B cell (primary cell): Measurements from ENCODE around the gene KLHL3. TPM values are rescaled to one million over a fixed set of nuclear protein-coding genes. Genes with fewer than 3 reads are reported as not detected.
A peak's percentile ranks its signal among the peaks of the same experiment; 100 is the strongest.

Source experiments
- ATAC-seq: fragments of 200-7000 bp; cut with Tn5 transposase; one replicate; pipeline ENCODE4 v1.10.0; 2021; ENCODE audit warnings: low read depth, mild to moderate bottlenecking, moderate number of reproducible peaks, moderate library complexity
- CTCF ChIA-PET: fragments of 350-600 bp; sonication (Branson Sonifier 250); formaldehyde crosslinking; loops from one replicate; lab custom pipeline; 2021; ENCODE audit warnings: antibody characterized with exemption, inconsistent platforms; lab: Charles Lee
- POLR2A ChIA-PET: fragments of 350-600 bp; sonication (Branson Sonifier 250); formaldehyde crosslinking; loops from one replicate; lab custom pipeline; 2021; ENCODE audit warnings: antibody characterized with exemption; lab: Charles Lee
- DNase-seq: peaks from one replicate; pipeline ENCODE4 v3.0.0; 2013
- H2AFZ ChIP-seq: 2 replicates; pipeline ENCODE4 v1.6.1; 2012; ENCODE audit warnings: mild to moderate bottlenecking, low read depth, low read length; ENCODE audit not compliant: insufficient read depth, poor library complexity, severe bottlenecking
- H3K27ac ChIP-seq, 2 donors: 1 replicate in 1 of 2; 2 replicates in 1 of 2; pipeline ENCODE4 v1.5.1; 2012 to 2013; ENCODE audit warnings: low read length in 2 of 2, mild to moderate bottlenecking in 2 of 2, moderate library complexity in 1 of 2
- H3K27me3 ChIP-seq, 4 experiments: fragments of 200-600 bp in 1 of 4; sonication (generic) in 1 of 4; replicated peaks in 1 of 4; 1 replicate in 2 of 4; 2 replicates in 2 of 4; pipeline versions ENCODE4 v1.6.1 to v1.7.0; 2013 to 2016; ENCODE audit warnings: low read length in 3 of 4, mild to moderate bottlenecking in 2 of 4, mixed read lengths in 1 of 4, moderate library complexity in 1 of 4; ENCODE audit not compliant: insufficient read depth in 4 of 4, control insufficient read depth in 3 of 4; ENCODE audit errors: control extremely low read depth in 1 of 4
- H3K36me3 ChIP-seq, 2 experiments: replicated peaks in 1 of 2; 1 replicate in 1 of 2; 2 replicates in 1 of 2; pipeline versions ENCODE4 v1.6.1 to v1.7.1; 2013; ENCODE audit warnings: low read length in 1 of 2; ENCODE audit not compliant: insufficient read depth in 2 of 2, control insufficient read depth in 1 of 2; ENCODE audit errors: control extremely low read depth in 1 of 2, extremely low read depth in 1 of 2
- H3K4me1 ChIP-seq, 2 donors: fragments of 200-600 bp in 1 of 2; sonication (generic) in 1 of 2; 1 replicate in 1 of 2; 2 replicates in 1 of 2; pipeline versions ENCODE4 v1.5.1 to v1.6.1; 2013 to 2017; ENCODE audit warnings: low read length in 2 of 2; ENCODE audit not compliant: control insufficient read depth in 2 of 2, insufficient read depth in 2 of 2
- H3K4me2 ChIP-seq: replicated peaks from 2 replicates; pipeline ENCODE3; 2012; ENCODE audit warnings: mild to moderate bottlenecking, low read depth, low read length; ENCODE audit not compliant: poor library complexity, severe bottlenecking
- H3K4me3 ChIP-seq, 5 experiments: fragments of 200-600 bp in 1 of 5; sonication (generic) in 1 of 5; 1 replicate in 3 of 5; 2 replicates in 2 of 5; pipeline versions ENCODE4 v1.5.1 to v1.7.0; 2011 to 2016; ENCODE audit warnings: low read length in 4 of 5, mild to moderate bottlenecking in 4 of 5, low read depth in 2 of 5, control low read depth in 1 of 5, moderate library complexity in 1 of 5; ENCODE audit not compliant: insufficient read depth in 1 of 5; ENCODE audit errors: control extremely low read depth in 1 of 5, extremely low read depth in 1 of 5
- H3K79me2 ChIP-seq: fragments of 200-600 bp; sonication (generic); one replicate; pipeline ENCODE4 v1.6.0; 2016; ENCODE audit warnings: low read length; ENCODE audit not compliant: control insufficient read depth, insufficient read depth
- H3K9ac ChIP-seq: fragments of 200-600 bp; sonication (generic); 2 replicates; pipeline ENCODE4 v1.6.1; 2017; ENCODE audit warnings: mild to moderate bottlenecking, low read length, moderate library complexity
- H3K9me3 ChIP-seq, 3 donors: one replicate each; pipeline versions ENCODE4 v1.6.1 to v1.7.1; 2013; ENCODE audit warnings: low read length in 2 of 3; ENCODE audit not compliant: control insufficient read depth in 2 of 3, insufficient read depth in 1 of 3; ENCODE audit errors: control extremely low read depth in 1 of 3
- H4K20me1 ChIP-seq: 2 replicates; pipeline ENCODE4 v1.6.0; 2012; ENCODE audit warnings: mild to moderate bottlenecking, low read length; ENCODE audit not compliant: insufficient read depth, control insufficient read depth, poor library complexity, severe bottlenecking
- H3K27ac Mint-ChIP-seq: one replicate; pipeline ENCODE4 v1.8.0; 2021; ENCODE audit warnings: mixed read lengths
- H3K27me3 Mint-ChIP-seq: one replicate; pipeline ENCODE4 v1.8.0; 2021; ENCODE audit warnings: mixed read lengths
- H3K4me1 Mint-ChIP-seq: one replicate; pipeline ENCODE4 v1.8.0; 2021; ENCODE audit warnings: mixed read lengths
- H3K4me3 Mint-ChIP-seq: one replicate; pipeline ENCODE4 v1.8.0; 2021; ENCODE audit warnings: mixed read lengths
- H3K9me3 Mint-ChIP-seq: one replicate; pipeline ENCODE4 v1.8.0; 2022; ENCODE audit warnings: mixed read lengths; ENCODE audit not compliant: insufficient read depth
- CTCF ChIP-seq: fragments of 200-600 bp; IDR thresholded peaks from one replicate; pipeline ENCODE4 v1.8.0; 2022; ENCODE audit warnings: antibody characterized with exemption, mild to moderate bottlenecking
- EZH2 ChIP-seq: IDR thresholded peaks from 2 replicates; pipeline ENCODE4 v1.6.1; 2012; ENCODE audit warnings: borderline replicate concordance, low read depth, mild to moderate bottlenecking, moderate library complexity, low read length; ENCODE audit not compliant: insufficient read depth, poor library complexity, severe bottlenecking
- WGBS: methylation state at CpG from one replicate; pipeline ENCODE4 v1.1.5; 2013; ENCODE audit warnings: missing lambda C conversion rate; ENCODE audit not compliant: insufficient coverage; 5-methylcytosine and 5-hydroxymethylcytosine counted together
- intact Hi-C: fragments of 100-400 bp; cut with micrococcal nuclease; formaldehyde crosslinking; loops from one replicate; pipeline ENCODE4 v1.10.0; 2022
- polyA plus RNA-seq: library from polyadenylated mRNA; depleted of rRNA; stranded (reverse); fragments of >200 nt; gene quantifications from 2 replicates; pipeline ENCODE4 v1.2.3, GENCODE V29; 2012
- total RNA-seq, 2 donors: library from RNA; stranded (reverse); fragments of 120-200 nt in 1 of 2; gene quantifications; 1 replicate in 1 of 2; 2 replicates in 1 of 2; pipeline versions ENCODE4 v1.2.3 to v1.2.4, GENCODE V29; 2013 to 2022

KLHL3 gene
- total and polyA plus RNA-seq, 2 donors (not counting 1 experiment from before 2014, with no cell fraction given), result 3.3 to 4.5 TPM

- WGBS, result 18% methylated on average over 6 of the region's 6 CpGs
- Histone ChIP-seq H3K4me3 (no peak overlapping the region), H3K9me3 (no peaks in the 10 kb centered on the region), H2AFZ (peak overlapping the region; percentile 30), H3K4me1 (no peaks in the 10 kb centered on the region), H3K9ac (no peak overlapping the region), H3K36me3 (no peaks in the 10 kb centered on the region), H3K27me3 (no peaks in the 10 kb centered on the region), H3K27ac (no peak overlapping the region), H3K4me2 (no peak overlapping the region), H3K79me2 (no peaks in the 10 kb centered on the region), H4K20me1 (no peaks in the 10 kb centered on the region)
- intact Hi-C loops, result loop anchor here (1.0 to 10.0 kb wide), 3 partner anchors 83 to 474 kb away; partner anchors contain the start of gene NME5
- Mint-ChIP-seq H3K4me3 (no peak overlapping the region), H3K27me3 (no peaks in the 10 kb centered on the region), H3K4me1 (peaks cover 2% of the 10 kb centered on the region), H3K9me3 (no peaks in the 10 kb centered on the region), H3K27ac (no peak overlapping the region)
- ChIA-PET POLR2A (interaction anchor here (0.5 kb wide), 1 partner anchor 95 kb away, joined by 5 read pairs; no protein-coding TSS in a partner anchor), CTCF (interaction anchor here (0.5 to 6.1 kb wide), 26 partner anchors 9 to 736 kb away, joined by 3 to 185 read pairs (median 4); partner anchors contain the start of genes HNRNPA0 and KLHL3)
- TF ChIP-seq CTCF (peak; percentile 81), EZH2 (no peak)
- ATAC-seq (peak; percentile 76), DNase-seq (peak; percentile 71)
Measured at GRCh38 chr5:137660349-137660817, 75.5 kb downstream of the KLHL3 start.

GRCh38 chr5:137659209-137659608 is 76.7 kb downstream of the KLHL3 start:
- no peaks in the 10 kb centered on the region for H3K9me3 ChIP-seq
- no peak for ATAC-seq

More at GRCh38 chr5:137659209-137659608, 76.7 kb downstream of the KLHL3 start:
- Mint-ChIP-seq H3K27ac (no peak overlapping the region), H3K4me3 (no peak overlapping the region), H3K9me3 (no peaks in the 10 kb centered on the region), H3K27me3 (no peaks in the 10 kb centered on the region), H3K4me1 (peaks cover 2% of the 10 kb centered on the region)
- no peak overlapping the region for H3K27ac ChIP-seq
- no peaks in the 10 kb centered on the region for H3K36me3 ChIP-seq
- no peak overlapping the region for H3K9ac ChIP-seq
- H3K79me2 ChIP-seq, result no peaks in the 10 kb centered on the region
- intact Hi-C loops, result no loop called here
- H3K4me3 ChIP-seq, result no peak overlapping the region
- DNase-seq, result no peak
- H3K4me1 ChIP-seq, result no peaks in the 10 kb centered on the region
- H4K20me1 ChIP-seq, result no peaks in the 10 kb centered on the region
- ChIA-PET CTCF (interaction anchor here (0.6 to 6.1 kb wide), 11 partner anchors 10 to 737 kb away, joined by 3 to 185 read pairs (median 3); no protein-coding TSS in a partner anchor), POLR2A (no interaction called here)
- TF ChIP-seq EZH2, result no peak
- no peak for TF ChIP-seq CTCF
- H3K4me2 ChIP-seq, result no peak overlapping the region
- H2AFZ ChIP-seq, result no peak overlapping the region
- H3K27me3 ChIP-seq, result no peaks in the 10 kb centered on the region
